ENCODE results near the gene MBNL1. TPM values are rescaled to one million over a fixed set of nuclear protein-coding genes. Genes with fewer than 3 reads are reported as not detected.
A peak's percentile ranks its signal among the peaks of the same experiment; 100 is the strongest.

Gene MBNL1
- total and polyA plus RNA-seq, 2 of the 4 experiments (the other 2 are of a cell fraction), result 127 to 664 TPM

- WGBS, 2 experiments (ENCODE audit: extremely low coverage in 2 of 2, insufficient read length in 1 of 2), result no CpG with 5 or more reads among the region's 2 CpGs
Measured at GRCh38 chr3:152359385-152360248, 90.9 kb downstream of the MBNL1 start.

More at GRCh38 chr3:152359385-152360248, 90.9 kb downstream of the MBNL1 start:
- H2BK5ac ChIP-seq (ENCODE audit: low read depth, low read length, poor library complexity, severe bottlenecking), result no peak overlapping the region
- DNase-seq (no peak), ATAC-seq (ENCODE audit: low read depth) (peak; percentile 30; the same call in 1 of the 2 replicates)
- dilution Hi-C loops (cut with HindIII; ENCODE audit: low sequenced_read_pairs, unreplicated experiment) (no loop called here), intact Hi-C loops (cut with micrococcal nuclease) (no loop called here), in situ Hi-C loops (cut with MboI; ENCODE audit: low sequenced_read_pairs) (no loop called here)
- no peak overlapping the region for H2BK120ac ChIP-seq (ENCODE audit: low read depth, low read length)
- H3K4me1 ChIP-seq (ENCODE audit: control insufficient read depth, insufficient read depth, low read length), result peaks cover 11% of the 10 kb centered on the region; the same call in 1 of the 2 replicates
- H2AK5ac ChIP-seq (ENCODE audit: low read depth, low read length), result peak overlapping the region; percentile 24; the same call in 1 of the 2 replicates
- H3K27me3 ChIP-seq (ENCODE audit: control insufficient read depth, insufficient read depth, low read length), result no peaks in the 10 kb centered on the region
- no peaks in the 10 kb centered on the region for H3K9me3 ChIP-seq (ENCODE audit: control insufficient read depth, insufficient read depth, low read length)
- 0 out of 2 replicates have a peak overlapping the region, but pooled peaks have one; percentile 16 for H3K14ac ChIP-seq (replicated peaks; ENCODE audit: low read depth, low read length)
- POLR2A ChIA-PET (ENCODE audit: unreplicated experiment), result no interaction called here
- no peak overlapping the region for H3K18ac ChIP-seq (ENCODE audit: low read depth, low read length)
- no peak overlapping the region for H2BK20ac ChIP-seq (ENCODE audit: low read depth, low read length)
- H4K91ac ChIP-seq (ENCODE audit: insufficient read depth, low read depth, low read length), result no peak overlapping the region
- H3K9me1 ChIP-seq (ENCODE audit: insufficient read depth, low read length), result peaks cover 13% of the 10 kb centered on the region
- H2BK15ac ChIP-seq (ENCODE audit: low read depth, low read length), result no peak overlapping the region
- no peak overlapping the region for H3K4me3 ChIP-seq (ENCODE audit: insufficient read depth, low read depth, low read length)
- H4K8ac ChIP-seq (ENCODE audit: low read depth in 2 of 2, low read length in 2 of 2), result no peak overlapping the region
- no peak overlapping the region for H3K56ac ChIP-seq (ENCODE audit: extremely low read depth, insufficient read depth, low read length)
- no peak overlapping the region for H4K5ac ChIP-seq (ENCODE audit: low read depth, low read length)
- H2AFZ ChIP-seq (replicated peaks; ENCODE audit: low read length, poor library complexity), result no peak overlapping the region
- H3K27ac ChIP-seq (ENCODE audit: insufficient read depth, low read length), result no peak overlapping the region
- no peak overlapping the region for H3K4ac ChIP-seq (ENCODE audit: low read depth, low read length)
- BruUV-seq (replicated peaks), result no TSS peak
- H3K9ac ChIP-seq (ENCODE audit: low read depth, low read length), result no peak overlapping the region
- no peak overlapping the region for H2AK9ac ChIP-seq (replicated peaks; ENCODE audit: low read depth, low read length, poor library complexity)
- H3K23ac ChIP-seq (ENCODE audit: low read depth, low read length), result no peak overlapping the region
- CTCF ChIA-PET, result interaction anchor here (0.8 to 1.3 kb wide), 3 partner anchors 13 to 39 kb away, joined by 3 to 4 read pairs (median 3); no protein-coding TSS in a partner anchor
- H4K20me1 ChIP-seq (ENCODE audit: insufficient read depth, low read length), result peaks cover 53% of the 10 kb centered on the region
- H3K36me3 ChIP-seq (ENCODE audit: control insufficient read depth, insufficient read depth, low read length), result peaks cover 4% of the 10 kb centered on the region; the same call in 1 of the 2 replicates
- peaks cover 12 to 65% of the 10 kb centered on the region in 2 experiments; a peak in 3 of 4 replicates for H3K79me1 ChIP-seq (ENCODE audit: low read depth in 1 of 2, low read length in 2 of 2)
- TF ChIP-seq BHLHE40 (IDR thresholded peaks at IDR 0.05; ENCODE audit: low read depth, low read length) (peak; percentile 36; the same call in 1 of the 2 replicates), CTCF (conservative IDR thresholded peaks at IDR 0.05; ENCODE audit: low read depth, low read length) (no peak), CEBPB (IDR thresholded peaks at IDR 0.05; ENCODE audit: low read depth, low read length) (0 out of 2 replicates have a peak, but pooled peaks have one; percentile 8)
- no peak overlapping the region for H3K4me2 ChIP-seq (ENCODE audit: low read depth, low read length)
